GM18517 (cell line): ENCODE data around the gene ABHD11.
"Not testable (repeated sequence)": the region's sequence is repeated elsewhere in the genome, so short reads cannot be mapped to it uniquely, and the experiment has no call there.

Experiments used
- ATAC-seq: cut with Tn5 transposase; IDR thresholded peaks from one replicate; pipeline ENCODE4 v1.9.1; 2021; ENCODE audit warnings: mild to moderate bottlenecking, moderate library complexity; ENCODE audit not compliant: unreplicated experiment

The ABHD11 gene

GRCh38 chr7:73738612-73739386, at the start of gene ABHD11:
TSS of gene ABHD11 (minus strand) at chr7:73738802. CDS start at chr7:73738770, 32 bp downstream.
- peak; percentile 71 for ATAC-seq

GRCh38 chr7:73787786-73788048, 49.1 kb upstream of the ABHD11 start:
- ATAC-seq = not testable (repeated sequence)

- no peak for ATAC-seq
These were observed 48.0 kb upstream of the ABHD11 start for GRCh38 chr7:73786588-73786987.

GRCh38 chr7:73779517-73779916, 40.9 kb upstream of the ABHD11 start:
- no peak for ATAC-seq

GRCh38 chr7:73778801-73779389, 40.3 kb upstream of the ABHD11 start:
- ATAC-seq = no peak

- no peak for ATAC-seq
These were observed 36.3 kb upstream of the ABHD11 start for GRCh38 chr7:73774923-73775322.

- ATAC-seq = no peak
These were observed 35.3 kb upstream of the ABHD11 start for GRCh38 chr7:73773700-73774517.

- no peak for ATAC-seq
These were observed 32.5 kb upstream of the ABHD11 start for GRCh38 chr7:73770860-73771670.

- no peak for ATAC-seq
These were observed 31.6 kb upstream of the ABHD11 start, which contains the start of gene CLDN3 for GRCh38 chr7:73770002-73770859. TSS of gene CLDN3 (minus strand) at chr7:73770270. CDS start at chr7:73770049, 221 bp downstream.

- ATAC-seq = no peak
These were observed 30.9 kb upstream of the ABHD11 start for GRCh38 chr7:73769481-73770001.

GRCh38 chr7:73768641-73769480, 30.3 kb upstream of the ABHD11 start:
- no peak for ATAC-seq

- ATAC-seq = no peak
These were observed 28.1 kb upstream of the ABHD11 start for GRCh38 chr7:73766556-73767229.

GRCh38 chr7:73762659-73762999, 24.0 kb upstream of the ABHD11 start:
- no peak for ATAC-seq

GRCh38 chr7:73761854-73762658, 23.5 kb upstream of the ABHD11 start:
- no peak for ATAC-seq

- ATAC-seq = no peak
These were observed 20.1 kb upstream of the ABHD11 start for GRCh38 chr7:73758581-73759138.

GRCh38 chr7:73749931-73750776, 11.6 kb upstream of the ABHD11 start:
- ATAC-seq = no peak
